IMR-90 (cell line): ENCODE results near the gene BTBD17.

ENCODE experiments used
- BHLHE40 ChIP-seq: fragments of 150-350 bp; IDR thresholded peaks from 2 replicates; pipeline ENCODE4 v1.6.1; 2016; ENCODE audit warnings: mild to moderate bottlenecking, low read depth, low read length
- CTCF ChIP-seq: conservative IDR thresholded peaks from 2 replicates; pipeline ENCODE4 v1.5.1; 2012; ENCODE audit warnings: mild to moderate bottlenecking, low read depth, low read length, improper control_type of control experiment
- MAFK ChIP-seq: IDR thresholded peaks from 2 replicates; pipeline ENCODE4 v1.6.1; 2012; ENCODE audit warnings: low read depth, low read length, improper control_type of control experiment
- POLR2A ChIP-seq: IDR thresholded peaks from 2 replicates; pipeline ENCODE4 v1.6.1; 2012; ENCODE audit warnings: mild to moderate bottlenecking, low read depth, low read length
- RFX5 ChIP-seq: IDR thresholded peaks from 2 replicates; pipeline ENCODE4 v1.8.0; 2012; ENCODE audit warnings: low read depth, mild to moderate bottlenecking, low read length, moderate library complexity

GRCh38 chr17:74317071-74317470 lies 44.6 kb downstream of the BTBD17 start:
- TF ChIP-seq POLR2A: no peak
- TF ChIP-seq CTCF: no peak
- no peak for TF ChIP-seq MAFK
- TF ChIP-seq BHLHE40: no peak
- no peak for TF ChIP-seq RFX5
